Esophagus squamous epithelium (tissue), 5 donors: Measurements from ENCODE around the gene C1QTNF8. TPM values are rescaled to one million over a fixed set of nuclear protein-coding genes. Genes with fewer than 3 reads are reported as not detected.

Source experiments
- DNase-seq: peaks from one replicate; lab custom pipeline; 2025; lab: John Stamatoyannopoulos, UW
- H3K27ac ChIP-seq, 4 donors: fragments of 200-600 bp; sonication (generic); one replicate each; pipeline ENCODE4 v1.5.1; 2016 to 2019; ENCODE audit warnings: mild to moderate bottlenecking in 1 of 4
- H3K27me3 ChIP-seq, 4 donors: fragments of 200-600 bp; sonication (generic); 1 replicate in 3 of 4; 2 replicates in 1 of 4; pipeline versions ENCODE4 v1.5.1 to v1.6.0; 2017 to 2021; ENCODE audit warnings: antibody characterized with exemption in 1 of 4
- H3K36me3 ChIP-seq, 3 donors: fragments of 200-600 bp; sonication (generic); one replicate each; pipeline ENCODE4 v1.5.1; 2016 to 2019
- H3K4me1 ChIP-seq, 3 donors: fragments of 200-600 bp; sonication (generic); one replicate each; pipeline ENCODE4 v1.5.1; 2017 to 2019
- H3K4me3 ChIP-seq, 4 donors: fragments of 200-600 bp; sonication (generic); 1 replicate in 3 of 4; 2 replicates in 1 of 4; pipeline ENCODE4 v1.5.1; 2016 to 2019; ENCODE audit warnings: mild to moderate bottlenecking in 2 of 4, moderate library complexity in 1 of 4
- H3K9me3 ChIP-seq, 3 donors: fragments of 200-600 bp; sonication (generic); one replicate each; pipeline ENCODE4 v1.5.1; 2016 to 2019
- POLR2A ChIP-seq, 4 donors: fragments of 450-650 bp; IDR thresholded peaks; one replicate each; pipeline ENCODE4 v1.6.1; 2017; ENCODE audit warnings: antibody characterized with exemption in 4 of 4, mild to moderate bottlenecking in 4 of 4, moderate library complexity in 3 of 4
- WGBS, 2 donors: methylation state at CpG; one replicate each; pipeline ENCODE4 v1.1.5; 2018; 5-methylcytosine and 5-hydroxymethylcytosine counted together
- intact Hi-C: fragments of 100-400 bp; cut with DNase I; formaldehyde crosslinking; loops from one replicate; pipeline ENCODE4 v1.15.0; 2022
- total RNA-seq, 4 donors: library from RNA; depleted of rRNA; stranded (reverse); fragments of >200 nt; gene quantifications; one replicate each; pipeline ENCODE4 v1.1.0, GENCODE V29; 2016
- TF ChIP-seq, protein P1 (sequence below), 6 experiments: fragments of 450-650 bp in 4 of 6; fragments of 200-600 bp in 2 of 6; sonication (generic) in 2 of 6; IDR thresholded peaks; one replicate each; pipeline ENCODE4 v1.5.1; 2016 to 2019; ENCODE audit warnings: antibody characterized with exemption in 6 of 6, mild to moderate bottlenecking in 4 of 6, moderate library complexity in 4 of 6
- donor health status: DM: yes; HTN: yes; CAD: no.

The C1QTNF8 gene
- total RNA-seq, 4 donors from 2014 or later: not detected

DNA sequence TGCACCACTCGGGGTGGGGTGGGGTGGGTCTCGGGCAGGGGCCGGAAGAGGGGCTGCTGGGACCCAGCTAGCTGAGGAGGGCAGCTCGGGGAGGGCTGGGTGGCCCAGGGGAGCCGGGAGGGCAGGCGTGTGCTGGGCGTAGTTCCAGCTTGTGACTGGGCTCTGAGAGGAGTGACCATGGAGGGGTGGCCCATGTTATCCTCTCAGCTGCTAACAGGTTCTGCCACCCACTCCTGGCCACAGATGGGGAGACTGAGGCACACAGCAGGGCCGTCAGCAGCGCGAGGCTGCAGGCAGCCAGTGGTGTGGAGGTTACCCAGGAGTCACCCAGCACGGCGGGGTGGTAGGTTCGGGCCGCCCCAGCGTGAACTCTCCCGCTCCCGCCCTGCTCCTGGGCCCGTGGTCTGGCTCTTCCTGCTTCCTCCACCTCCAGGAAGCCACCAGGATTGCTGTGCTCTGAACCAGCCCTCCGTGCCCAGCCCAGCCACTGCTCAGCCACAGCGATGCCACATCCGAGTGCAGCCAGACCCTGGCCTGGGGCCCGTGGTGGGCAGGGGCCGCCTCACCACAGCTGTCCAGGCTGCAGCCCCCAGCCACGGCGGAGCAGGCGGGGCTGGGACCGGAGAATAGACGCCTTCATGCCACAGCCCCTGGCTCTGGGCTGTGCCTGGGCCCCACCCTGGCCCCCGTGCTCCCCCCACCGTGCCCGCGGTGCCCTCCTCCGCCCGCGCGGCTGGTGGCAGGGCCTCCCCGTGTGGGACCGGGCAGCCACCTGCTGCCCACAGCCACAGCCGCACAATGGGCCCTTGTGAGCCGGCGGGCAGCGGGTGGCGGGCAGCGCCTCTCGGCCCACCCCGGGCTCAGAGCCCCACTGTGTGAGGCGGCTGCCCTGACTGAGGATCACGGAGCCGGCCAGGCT, 49.8 kb downstream of the C1QTNF8 start:
- peaks cover 0 to 7% (median 0%) of the 10 kb centered on the region in 3 donors for H3K4me1 ChIP-seq
- no peak for DNase-seq
- intact Hi-C loops: no loop called here
- H3K4me3 ChIP-seq: no peak overlapping the region
- WGBS, 2 donors: 72% methylated on average over 5 of the region's 49 CpGs; no CpG with 5 or more reads in 1 of the 2 donors
- H3K9me3 ChIP-seq: no peaks in the 10 kb centered on the region
- no peaks in the 10 kb centered on the region for H3K36me3 ChIP-seq
- peaks cover 3 to 95% (median 6%) of the 10 kb centered on the region in 4 donors for H3K27me3 ChIP-seq
- H3K27ac ChIP-seq: no peak overlapping the region
- TF ChIP-seq, protein P1, sequence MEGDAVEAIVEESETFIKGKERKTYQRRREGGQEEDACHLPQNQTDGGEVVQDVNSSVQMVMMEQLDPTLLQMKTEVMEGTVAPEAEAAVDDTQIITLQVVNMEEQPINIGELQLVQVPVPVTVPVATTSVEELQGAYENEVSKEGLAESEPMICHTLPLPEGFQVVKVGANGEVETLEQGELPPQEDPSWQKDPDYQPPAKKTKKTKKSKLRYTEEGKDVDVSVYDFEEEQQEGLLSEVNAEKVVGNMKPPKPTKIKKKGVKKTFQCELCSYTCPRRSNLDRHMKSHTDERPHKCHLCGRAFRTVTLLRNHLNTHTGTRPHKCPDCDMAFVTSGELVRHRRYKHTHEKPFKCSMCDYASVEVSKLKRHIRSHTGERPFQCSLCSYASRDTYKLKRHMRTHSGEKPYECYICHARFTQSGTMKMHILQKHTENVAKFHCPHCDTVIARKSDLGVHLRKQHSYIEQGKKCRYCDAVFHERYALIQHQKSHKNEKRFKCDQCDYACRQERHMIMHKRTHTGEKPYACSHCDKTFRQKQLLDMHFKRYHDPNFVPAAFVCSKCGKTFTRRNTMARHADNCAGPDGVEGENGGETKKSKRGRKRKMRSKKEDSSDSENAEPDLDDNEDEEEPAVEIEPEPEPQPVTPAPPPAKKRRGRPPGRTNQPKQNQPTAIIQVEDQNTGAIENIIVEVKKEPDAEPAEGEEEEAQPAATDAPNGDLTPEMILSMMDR (IDR thresholded peaks at IDR 0.05): no peak
- TF ChIP-seq POLR2A (IDR thresholded peaks at IDR 0.05): no peak

DNA sequence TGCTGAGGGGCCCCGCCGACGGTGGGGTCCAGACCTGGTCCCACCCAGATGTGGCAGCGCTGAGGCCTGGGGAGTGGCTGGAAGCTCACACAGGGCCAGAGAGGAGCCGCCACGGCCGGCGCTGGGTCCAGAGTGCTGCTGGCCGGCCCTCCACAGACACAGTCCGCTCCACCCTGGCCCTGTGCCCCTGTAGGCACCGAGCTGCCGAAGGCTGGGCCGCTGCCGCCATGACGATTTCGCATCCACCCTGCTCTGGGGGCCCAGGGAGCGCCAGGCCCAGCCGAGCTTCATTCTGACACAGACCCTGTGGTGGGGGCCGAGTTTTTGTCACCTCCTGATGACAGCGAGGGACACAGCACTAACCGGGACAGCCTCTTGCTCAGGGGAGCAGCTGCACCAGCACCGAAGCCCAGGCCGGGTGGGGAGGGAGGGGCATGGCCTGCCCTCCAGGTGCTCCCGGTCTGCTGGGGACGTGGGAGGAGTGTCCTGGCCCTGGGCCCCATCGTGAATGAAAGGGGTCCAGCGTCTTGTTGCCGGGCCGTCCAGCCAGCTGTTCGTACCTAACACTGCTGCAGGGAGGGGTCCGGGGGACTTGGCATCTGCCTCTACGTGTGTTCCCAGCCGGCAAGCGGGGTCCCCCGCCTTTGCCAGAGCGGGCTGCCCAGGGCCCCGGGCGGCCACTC, 50.6 kb downstream of the C1QTNF8 start:
- H3K27me3 ChIP-seq: peaks cover 3 to 89% (median 6%) of the 10 kb centered on the region in 4 donors
- intact Hi-C loops: no loop called here
- no CpG with 5 or more reads among the region's 38 CpGs for WGBS, 2 donors

DNA sequence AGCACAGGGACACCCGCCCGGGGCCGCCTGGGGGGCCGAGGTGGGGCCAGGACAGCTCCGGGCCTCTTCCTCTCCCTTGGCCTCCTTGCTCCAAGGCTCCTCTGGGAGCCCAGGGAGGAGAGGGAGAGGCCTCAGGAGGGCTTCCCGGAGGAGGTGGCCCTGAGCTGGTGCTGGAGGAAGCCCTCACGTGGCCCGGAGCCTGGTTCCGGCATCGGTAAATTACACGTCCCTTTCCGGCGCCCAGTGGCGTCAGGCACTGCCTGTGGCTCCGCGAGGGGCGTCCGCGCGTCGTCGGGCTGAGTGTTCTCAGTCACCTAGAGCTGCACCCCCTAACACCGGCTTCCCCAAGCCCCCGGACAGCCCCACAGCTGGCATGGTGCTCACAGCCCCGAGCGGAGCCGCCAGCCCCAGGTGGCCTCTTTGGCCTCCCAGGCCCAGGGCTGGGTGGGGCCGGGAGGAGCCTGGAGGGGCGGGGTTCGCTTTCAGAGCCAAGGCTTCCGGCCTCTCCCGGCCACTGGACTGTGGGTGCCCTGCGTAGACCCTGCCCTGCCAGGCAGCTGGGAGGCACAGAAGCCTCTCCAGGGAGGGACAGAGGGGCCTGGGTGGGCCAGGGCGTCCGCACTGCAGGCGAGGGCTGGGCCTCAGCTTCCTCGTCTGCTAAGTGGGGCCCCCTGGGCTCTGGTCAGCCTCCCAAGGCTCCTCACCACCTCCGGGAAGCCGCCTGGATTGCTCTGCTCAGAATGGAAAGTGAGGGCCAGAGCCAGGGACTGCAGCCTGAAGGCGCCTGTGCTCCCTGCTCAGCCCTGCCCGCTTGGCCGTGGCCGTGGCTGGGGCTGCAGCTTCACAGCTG, 51.4 kb downstream of the C1QTNF8 start:
- intact Hi-C loops: no loop called here

More for the DNA sequence above, 50.6 kb downstream of the C1QTNF8 start:
- Histone ChIP-seq H3K27ac (no peak overlapping the region), H3K9me3 (no peaks in the 10 kb centered on the region), H3K4me1 (peaks cover 0 to 7% (median 0%) of the 10 kb centered on the region in 3 donors), H3K36me3 (no peaks in the 10 kb centered on the region), H3K4me3 (no peak overlapping the region)
- DNase-seq: no peak
- TF ChIP-seq, protein P1 (IDR thresholded peaks at IDR 0.05): no peak
- TF ChIP-seq POLR2A (IDR thresholded peaks at IDR 0.05): no peak

DNA sequence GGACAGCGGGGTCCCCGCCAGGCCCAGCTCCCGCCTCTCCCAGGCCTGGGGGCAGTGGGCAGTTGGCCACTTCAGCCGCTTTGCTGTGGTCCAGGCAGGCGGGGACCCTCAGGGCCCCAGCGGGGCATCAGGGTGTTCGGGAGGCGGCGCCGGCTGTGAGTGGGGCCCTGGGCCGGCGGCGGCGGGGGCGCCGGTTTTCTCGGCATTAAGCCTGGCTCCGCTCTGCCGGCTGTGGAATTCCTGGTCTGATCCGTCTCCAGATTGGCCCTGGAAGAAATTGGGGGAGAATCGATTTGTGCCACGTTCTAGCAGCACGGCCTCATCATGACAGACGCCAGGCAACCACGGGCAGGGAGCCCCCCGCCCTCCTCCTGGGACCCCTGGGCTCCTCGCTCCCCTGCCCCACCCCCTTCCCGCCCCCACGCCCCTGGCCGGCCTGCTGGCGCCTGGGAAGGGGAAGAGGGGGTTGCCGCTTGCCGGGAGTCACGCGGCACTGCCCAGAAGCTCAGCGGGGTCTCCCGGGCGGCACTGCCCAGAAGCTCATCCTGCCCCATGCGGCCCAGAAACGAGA, 52.1 kb downstream of the C1QTNF8 start:
- no peak for DNase-seq
- Histone ChIP-seq H3K4me3 (no peak overlapping the region), H3K27me3 (peaks cover 3 to 87% (median 6%) of the 10 kb centered on the region in 4 donors)

More for the DNA sequence above, 51.4 kb downstream of the C1QTNF8 start:
- no CpG with 5 or more reads among the region's 43 CpGs for WGBS, 2 donors
- Histone ChIP-seq H3K9me3 (no peaks in the 10 kb centered on the region), H3K27ac (no peak overlapping the region), H3K4me1 (peaks cover 0 to 7% (median 0%) of the 10 kb centered on the region in 3 donors), H3K4me3 (no peak overlapping the region), H3K27me3 (peaks cover 3 to 87% (median 6%) of the 10 kb centered on the region in 4 donors), H3K36me3 (no peaks in the 10 kb centered on the region)
- TF ChIP-seq, protein P1 (IDR thresholded peaks at IDR 0.05): no peak
- no peak for TF ChIP-seq POLR2A (IDR thresholded peaks at IDR 0.05)
- no peak for DNase-seq

More for the DNA sequence above, 52.1 kb downstream of the C1QTNF8 start:
- TF ChIP-seq, protein P1 (IDR thresholded peaks at IDR 0.05): no peak
- TF ChIP-seq POLR2A (IDR thresholded peaks at IDR 0.05): no peak
- no peak overlapping the region for H3K27ac ChIP-seq
- H3K4me1 ChIP-seq: peaks cover 0 to 7% (median 0%) of the 10 kb centered on the region in 3 donors
- WGBS, 2 donors: 0 to 10% methylated on average over 2 of the region's 40 CpGs
- no peaks in the 10 kb centered on the region for H3K9me3 ChIP-seq
- no peaks in the 10 kb centered on the region for H3K36me3 ChIP-seq
- intact Hi-C loops: no loop called here
